BE2C (cell line): ENCODE results near the gene PLPPR1.

Source experiments
- DNase-seq: peaks from one replicate; pipeline ENCODE4 v3.0.0-alpha.2; 2020
- H3K27me3 ChIP-seq: fragments of 250-450 bp; sonication (Bioruptor Pico); 2 replicates; pipeline ENCODE4 v1.5.1; 2020; ENCODE audit warnings: mild to moderate bottlenecking
- H3K36me3 ChIP-seq: fragments of 250-450 bp; sonication (Bioruptor Pico); 2 replicates; pipeline ENCODE4 v1.5.1; 2020; ENCODE audit warnings: mild to moderate bottlenecking
- H3K4me1 ChIP-seq: fragments of 250-450 bp; sonication (Bioruptor Pico); 2 replicates; pipeline ENCODE4 v1.5.1; 2020
- H3K4me3 ChIP-seq: 2 replicates; pipeline ENCODE4 v1.5.1; 2011; ENCODE audit warnings: low read depth, low read length
- H3K9me3 ChIP-seq: fragments of 250-450 bp; sonication (Bioruptor Pico); 2 replicates; pipeline ENCODE4 v1.5.1; 2020
- CTCF ChIP-seq: IDR thresholded peaks from 2 replicates; pipeline ENCODE4 v1.5.1; 2012; ENCODE audit warnings: mild to moderate bottlenecking, low read depth, low read length

The PLPPR1 gene

GRCh38 chr9:101201630-101202029, 173.1 kb downstream of the PLPPR1 start:
- Histone ChIP-seq H3K9me3 (no peaks in the 10 kb centered on the region), H3K27me3 (no peaks in the 10 kb centered on the region), H3K4me1 (no peaks in the 10 kb centered on the region), H3K36me3 (no peaks in the 10 kb centered on the region), H3K4me3 (no peak overlapping the region)
- no peak for DNase-seq
- TF ChIP-seq CTCF = no peak

GRCh38 chr9:101209670-101210069, 181.1 kb downstream of the PLPPR1 start:
- Histone ChIP-seq H3K36me3 (no peaks in the 10 kb centered on the region), H3K27me3 (no peaks in the 10 kb centered on the region), H3K4me1 (no peaks in the 10 kb centered on the region), H3K4me3 (no peak overlapping the region), H3K9me3 (no peaks in the 10 kb centered on the region)
- TF ChIP-seq CTCF = no peak
- DNase-seq = no peak

GRCh38 chr9:101212661-101213060, 184.1 kb downstream of the PLPPR1 start:
- H3K9me3 ChIP-seq = no peaks in the 10 kb centered on the region
- H3K4me1 ChIP-seq = no peaks in the 10 kb centered on the region
- no peaks in the 10 kb centered on the region for H3K36me3 ChIP-seq
- H3K4me3 ChIP-seq = no peak overlapping the region
- DNase-seq = no peak
- no peak for TF ChIP-seq CTCF
- H3K27me3 ChIP-seq = no peaks in the 10 kb centered on the region

- H3K4me1 ChIP-seq = no peaks in the 10 kb centered on the region
- no peak for TF ChIP-seq CTCF
- H3K36me3 ChIP-seq = no peaks in the 10 kb centered on the region
- H3K27me3 ChIP-seq = no peaks in the 10 kb centered on the region
- no peak overlapping the region for H3K4me3 ChIP-seq
- no peaks in the 10 kb centered on the region for H3K9me3 ChIP-seq
- no peak for DNase-seq
These were observed 190.5 kb downstream of the PLPPR1 start for GRCh38 chr9:101219030-101219429.

GRCh38 chr9:101220341-101220740, 191.8 kb downstream of the PLPPR1 start:
- no peaks in the 10 kb centered on the region for H3K27me3 ChIP-seq
- TF ChIP-seq CTCF = no peak
- H3K4me3 ChIP-seq = no peak overlapping the region

GRCh38 chr9:101225271-101225670, 196.7 kb downstream of the PLPPR1 start:
- no peaks in the 10 kb centered on the region for H3K4me1 ChIP-seq
- H3K27me3 ChIP-seq = no peaks in the 10 kb centered on the region
- H3K4me3 ChIP-seq = no peak overlapping the region
- no peak for DNase-seq
- no peaks in the 10 kb centered on the region for H3K9me3 ChIP-seq
- no peak for TF ChIP-seq CTCF
- H3K36me3 ChIP-seq = no peaks in the 10 kb centered on the region

More at GRCh38 chr9:101220341-101220740, 191.8 kb downstream of the PLPPR1 start:
- no peaks in the 10 kb centered on the region for H3K9me3 ChIP-seq
- no peaks in the 10 kb centered on the region for H3K4me1 ChIP-seq
- no peaks in the 10 kb centered on the region for H3K36me3 ChIP-seq
- no peak for DNase-seq
